GM21390 (cell line): ENCODE results near the gene ESYT2.
"Not testable (repeated sequence)": the region's sequence is repeated elsewhere in the genome, so short reads cannot be mapped to it uniquely, and the experiment has no call there.

ENCODE experiments used
- ATAC-seq: cut with Tn5 transposase; IDR thresholded peaks from one replicate; pipeline ENCODE4 v1.9.1; 2021; ENCODE audit not compliant: unreplicated experiment

ESYT2 gene

GRCh38 chr7:158829342-158830210 lies at the start of gene ESYT2:
Gene ESYT2, minus strand, starts transcription at chr7:158829509. Its CDS starts 91 bp downstream, at chr7:158829418.
- peak; percentile 83 for ATAC-seq

- ATAC-seq, result not testable (repeated sequence)
These were observed 49.1 kb upstream of the ESYT2 start for GRCh38 chr7:158878151-158879079.

GRCh38 chr7:158876984-158877383 lies 47.7 kb upstream of the ESYT2 start:
- no peak for ATAC-seq

- ATAC-seq, result no peak
These were observed 40.6 kb upstream of the ESYT2 start for GRCh38 chr7:158869876-158870275.

- ATAC-seq, result no peak
These were observed 39.6 kb upstream of the ESYT2 start for GRCh38 chr7:158868764-158869410.

GRCh38 chr7:158867214-158867984 lies 38.1 kb upstream of the ESYT2 start:
- ATAC-seq, result no peak

GRCh38 chr7:158865977-158866376 lies 36.7 kb upstream of the ESYT2 start:
- ATAC-seq, result no peak

GRCh38 chr7:158865462-158865922 lies 36.2 kb upstream of the ESYT2 start:
- ATAC-seq, result no peak

GRCh38 chr7:158864833-158865232 lies 35.5 kb upstream of the ESYT2 start:
- ATAC-seq, result no peak

GRCh38 chr7:158864507-158864820 lies 35.2 kb upstream of the ESYT2 start:
- ATAC-seq, result no peak

- ATAC-seq, result peak; percentile 46
These were observed 34.5 kb upstream of the ESYT2 start for GRCh38 chr7:158863611-158864506.

GRCh38 chr7:158862985-158863610 lies 33.8 kb upstream of the ESYT2 start:
- ATAC-seq, result peak; percentile 51

GRCh38 chr7:158861936-158862704 lies 32.8 kb upstream of the ESYT2 start:
- no peak for ATAC-seq

GRCh38 chr7:158861004-158861787 lies 31.9 kb upstream of the ESYT2 start:
- no peak for ATAC-seq

- no peak for ATAC-seq
These were observed 31.1 kb upstream of the ESYT2 start for GRCh38 chr7:158860394-158860793.

- ATAC-seq, result no peak
These were observed 29.5 kb upstream of the ESYT2 start for GRCh38 chr7:158858592-158859503.
